Glutamatergic neuron (in vitro differentiated cells): ENCODE data around the gene SGF29. TPM values are rescaled to one million over a fixed set of nuclear protein-coding genes. Genes with fewer than 3 reads are reported as not detected.

ENCODE experiments used
- DNase-seq: peaks from one replicate; pipeline ENCODE4 v3.0.0; 2022
- H3K27ac Mint-ChIP-seq: one replicate; pipeline ENCODE4 v1.8.0; 2020; ENCODE audit warnings: mild to moderate bottlenecking, mixed read lengths, inconsistent platforms; ENCODE audit not compliant: unreplicated experiment
- H3K27me3 Mint-ChIP-seq: one replicate; pipeline ENCODE4 v1.8.0; 2020; ENCODE audit warnings: mild to moderate bottlenecking, moderate library complexity, mixed read lengths, inconsistent platforms; ENCODE audit not compliant: unreplicated experiment
- H3K36me3 Mint-ChIP-seq: one replicate; pipeline ENCODE4 v1.8.0; 2020; ENCODE audit warnings: mild to moderate bottlenecking, mixed read lengths, inconsistent platforms; ENCODE audit not compliant: unreplicated experiment
- H3K4me1 Mint-ChIP-seq: one replicate; pipeline ENCODE4 v1.8.0; 2020; ENCODE audit warnings: mild to moderate bottlenecking, low read depth, mixed read lengths, inconsistent platforms; ENCODE audit not compliant: unreplicated experiment
- H3K4me3 Mint-ChIP-seq: one replicate; pipeline ENCODE4 v1.8.0; 2020; ENCODE audit warnings: mild to moderate bottlenecking, mixed read lengths, inconsistent platforms; ENCODE audit not compliant: unreplicated experiment
- H3K9me3 Mint-ChIP-seq: one replicate; pipeline ENCODE4 v1.8.0; 2020; ENCODE audit warnings: mild to moderate bottlenecking, moderate library complexity, mixed read lengths, inconsistent platforms; ENCODE audit not compliant: unreplicated experiment
- total RNA-seq: library from RNA; stranded (reverse); fragmentation: NEBNext Ultra II Directional; extraction: Animal tissue kit (Norgen Biotek cat#: 25700); gene quantifications from one replicate; pipeline ENCODE4 v1.2.1, GENCODE V29; 2021; ENCODE audit not compliant: unreplicated experiment
- TF ChIP-seq, protein P1 (sequence below): fragments of 200-600 bp; sonication (generic); IDR thresholded peaks from one replicate; pipeline ENCODE4 v1.5.0; 2021; ENCODE audit not compliant: partially characterized antibody, unreplicated experiment

Gene SGF29
- total RNA-seq, 1 donor from 2014 or later = 29.2 TPM

DNA sequence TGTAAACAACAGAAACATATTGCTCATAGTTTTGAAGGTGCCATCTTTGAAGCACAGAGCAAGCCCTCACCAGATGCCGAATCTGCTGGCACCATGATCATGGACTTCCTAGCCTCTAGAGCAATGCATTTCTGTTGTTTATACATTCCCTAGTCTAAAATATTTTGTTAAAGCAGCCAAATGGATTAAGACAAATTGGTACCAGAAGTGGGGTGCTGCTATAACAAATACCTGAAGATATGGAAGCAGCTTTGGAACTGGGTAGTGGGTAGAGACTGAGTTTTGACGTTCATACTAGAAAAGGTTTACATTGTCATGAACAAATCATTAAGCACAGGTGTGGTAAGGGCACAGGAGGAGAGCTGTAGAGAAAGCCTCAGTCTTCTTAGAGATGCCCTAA is 13.6 kb downstream of the SGF29 start:
- TF ChIP-seq, protein P1, sequence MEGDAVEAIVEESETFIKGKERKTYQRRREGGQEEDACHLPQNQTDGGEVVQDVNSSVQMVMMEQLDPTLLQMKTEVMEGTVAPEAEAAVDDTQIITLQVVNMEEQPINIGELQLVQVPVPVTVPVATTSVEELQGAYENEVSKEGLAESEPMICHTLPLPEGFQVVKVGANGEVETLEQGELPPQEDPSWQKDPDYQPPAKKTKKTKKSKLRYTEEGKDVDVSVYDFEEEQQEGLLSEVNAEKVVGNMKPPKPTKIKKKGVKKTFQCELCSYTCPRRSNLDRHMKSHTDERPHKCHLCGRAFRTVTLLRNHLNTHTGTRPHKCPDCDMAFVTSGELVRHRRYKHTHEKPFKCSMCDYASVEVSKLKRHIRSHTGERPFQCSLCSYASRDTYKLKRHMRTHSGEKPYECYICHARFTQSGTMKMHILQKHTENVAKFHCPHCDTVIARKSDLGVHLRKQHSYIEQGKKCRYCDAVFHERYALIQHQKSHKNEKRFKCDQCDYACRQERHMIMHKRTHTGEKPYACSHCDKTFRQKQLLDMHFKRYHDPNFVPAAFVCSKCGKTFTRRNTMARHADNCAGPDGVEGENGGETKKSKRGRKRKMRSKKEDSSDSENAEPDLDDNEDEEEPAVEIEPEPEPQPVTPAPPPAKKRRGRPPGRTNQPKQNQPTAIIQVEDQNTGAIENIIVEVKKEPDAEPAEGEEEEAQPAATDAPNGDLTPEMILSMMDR = no peak
- Mint-ChIP-seq H3K27me3 (peaks cover 5% of the 10 kb centered on the region), H3K9me3 (peaks cover 1% of the 10 kb centered on the region), H3K27ac (no peak overlapping the region), H3K4me1 (no peaks in the 10 kb centered on the region), H3K36me3 (peaks cover 11% of the 10 kb centered on the region), H3K4me3 (no peak overlapping the region)
- DNase-seq = no peak

GRCh38 chr16:28569021-28569420 is 15.3 kb downstream of the SGF29 start:
- TF ChIP-seq, protein P1 = no peak
- H3K36me3 Mint-ChIP-seq = peaks cover 11% of the 10 kb centered on the region
- peaks cover 1% of the 10 kb centered on the region for H3K9me3 Mint-ChIP-seq
- DNase-seq = no peak
- H3K4me3 Mint-ChIP-seq = no peak overlapping the region
- no peak overlapping the region for H3K27ac Mint-ChIP-seq
- H3K4me1 Mint-ChIP-seq = peaks cover 13% of the 10 kb centered on the region
- H3K27me3 Mint-ChIP-seq = peaks cover 4% of the 10 kb centered on the region

GRCh38 chr16:28569968-28570752 is 16.4 kb downstream of the SGF29 start:
- peaks cover 19% of the 10 kb centered on the region for H3K4me1 Mint-ChIP-seq
- TF ChIP-seq, protein P1 = no peak
- peaks cover 4% of the 10 kb centered on the region for H3K27me3 Mint-ChIP-seq
- H3K36me3 Mint-ChIP-seq = peaks cover 11% of the 10 kb centered on the region
- no peak for DNase-seq
- H3K9me3 Mint-ChIP-seq = peaks cover 4% of the 10 kb centered on the region
- no peak overlapping the region for H3K27ac Mint-ChIP-seq
- no peak overlapping the region for H3K4me3 Mint-ChIP-seq

DNA sequence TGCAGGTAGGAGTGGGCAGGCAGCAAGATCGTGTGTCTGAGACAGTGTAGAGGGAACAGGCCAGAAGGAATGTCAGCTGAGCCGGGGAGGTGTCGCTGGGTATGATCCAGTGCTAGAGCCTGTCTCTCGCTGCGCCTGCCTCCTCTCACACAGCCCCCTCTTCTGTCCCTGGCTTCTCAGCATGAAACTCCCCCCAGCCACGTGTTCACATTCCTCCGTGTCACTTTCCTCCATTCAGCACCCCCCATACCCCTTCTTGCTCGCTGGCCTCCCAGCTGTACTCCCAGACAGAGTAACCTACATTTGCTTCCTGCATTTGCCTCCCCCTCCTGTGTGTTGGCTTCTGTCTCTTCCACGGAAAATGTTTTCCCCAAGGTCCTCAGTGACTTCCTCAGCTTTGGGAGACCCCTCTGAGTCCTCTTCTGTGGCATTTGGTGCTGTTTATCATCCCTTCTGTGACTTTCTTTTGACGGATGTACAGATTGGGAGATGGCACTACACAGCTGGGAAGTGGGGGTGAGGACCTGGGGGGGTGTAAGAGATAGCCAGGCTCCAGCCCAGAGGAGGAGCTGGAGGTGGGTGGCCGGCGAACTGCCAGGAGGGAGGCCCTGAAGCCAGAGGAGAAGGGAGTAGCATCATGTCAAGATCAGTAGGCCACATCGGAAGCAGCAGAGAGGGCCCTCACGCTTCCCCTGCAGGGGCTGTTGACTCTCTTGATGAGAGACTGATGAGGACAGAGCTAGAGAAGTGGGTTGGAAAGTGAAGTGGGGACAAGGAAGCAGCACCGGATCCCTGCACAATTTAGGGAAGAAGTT is 19.2 kb downstream of the SGF29 start:
- H3K4me1 Mint-ChIP-seq = peaks cover 20% of the 10 kb centered on the region
- no peak overlapping the region for H3K27ac Mint-ChIP-seq
- no peak for DNase-seq
- no peak overlapping the region for H3K4me3 Mint-ChIP-seq
- peaks cover 5% of the 10 kb centered on the region for H3K27me3 Mint-ChIP-seq
- peaks cover 3% of the 10 kb centered on the region for H3K9me3 Mint-ChIP-seq
- H3K36me3 Mint-ChIP-seq = no peaks in the 10 kb centered on the region
- TF ChIP-seq, protein P1 = no peak
